Measurements from ENCODE around the gene ERP44. TPM values are rescaled to one million over a fixed set of nuclear protein-coding genes. Genes with fewer than 3 reads are reported as not detected.
"Not testable (repeated sequence)": the region's sequence is repeated elsewhere in the genome, so short reads cannot be mapped to it uniquely, and the experiment has no call there.

Gene ERP44
- polyA plus RNA-seq, 4 donors = 33.7 to 45.6 (median 40.4) TPM

- DNase-seq (ENCODE audit: low read depth in 4 of 4, low spot score in 3 of 4) = no peak
Observed at GRCh38 chr9:100020121-100020795, 78.5 kb downstream of the ERP44 start.

- DNase-seq (ENCODE audit: low read depth in 4 of 4, low spot score in 3 of 4) = no peak
Observed at GRCh38 chr9:100019541-100019940, 79.3 kb downstream of the ERP44 start.

GRCh38 chr9:100014846-100015245 is 84.0 kb downstream of the ERP44 start:
- DNase-seq (ENCODE audit: low read depth in 4 of 4, low spot score in 3 of 4) = no peak

- no peak for DNase-seq (ENCODE audit: low read depth in 4 of 4, low spot score in 3 of 4)
Observed at GRCh38 chr9:100013573-100013972, 85.2 kb downstream of the ERP44 start.

GRCh38 chr9:100012279-100012678 is 86.5 kb downstream of the ERP44 start:
- no peak for DNase-seq (ENCODE audit: low read depth in 4 of 4, low spot score in 3 of 4)

GRCh38 chr9:100011062-100011681 is 87.6 kb downstream of the ERP44 start:
- no peak for DNase-seq (ENCODE audit: low read depth in 4 of 4, low spot score in 3 of 4)

GRCh38 chr9:99999797-100000196 is 99.0 kb downstream of the ERP44 start:
- DNase-seq (ENCODE audit: low read depth in 4 of 4, low spot score in 3 of 4) = no peak

GRCh38 chr9:99998866-99999265 is 99.9 kb downstream of the ERP44 start:
- no peak for DNase-seq (ENCODE audit: low read depth in 4 of 4, low spot score in 3 of 4)

- DNase-seq (ENCODE audit: low read depth in 4 of 4, low spot score in 3 of 4) = no peak
Observed at GRCh38 chr9:99998266-99998665, 100.5 kb downstream of the ERP44 start.

- DNase-seq (ENCODE audit: low read depth in 4 of 4, low spot score in 3 of 4) = not testable (repeated sequence)
Observed at GRCh38 chr9:99990508-99990907, 108.3 kb downstream of the ERP44 start.

GRCh38 chr9:99986642-99987041 is 112.2 kb downstream of the ERP44 start:
- no peak for DNase-seq (ENCODE audit: low read depth in 4 of 4, low spot score in 3 of 4)

GRCh38 chr9:99980598-99980997 is 118.2 kb downstream of the ERP44 start:
- no peak for DNase-seq (ENCODE audit: low read depth in 4 of 4, low spot score in 3 of 4)

- no peak for DNase-seq (ENCODE audit: low read depth in 4 of 4, low spot score in 3 of 4)
Observed at GRCh38 chr9:99978221-99978620, 120.6 kb downstream of the ERP44 start.

GRCh38 chr9:99977033-99977792 is 121.6 kb downstream of the ERP44 start:
- no peak for DNase-seq (ENCODE audit: low read depth in 4 of 4, low spot score in 3 of 4)

- no peak for DNase-seq (ENCODE audit: low read depth in 4 of 4, low spot score in 3 of 4)
Observed at GRCh38 chr9:99973455-99973854, 125.3 kb downstream of the ERP44 start.

GRCh38 chr9:99971410-99971809 is 127.4 kb downstream of the ERP44 start:
- DNase-seq (ENCODE audit: low read depth in 4 of 4, low spot score in 3 of 4) = no peak

- DNase-seq (ENCODE audit: low read depth in 4 of 4, low spot score in 3 of 4) = no peak
Observed at GRCh38 chr9:99970481-99970880, 128.3 kb downstream of the ERP44 start.

GRCh38 chr9:99967457-99967856 is 131.3 kb downstream of the ERP44 start:
- no peak for DNase-seq (ENCODE audit: low read depth in 4 of 4, low spot score in 3 of 4)

GRCh38 chr9:99966716-99967115 is 132.1 kb downstream of the ERP44 start:
- no peak for DNase-seq (ENCODE audit: low read depth in 4 of 4, low spot score in 3 of 4)

- DNase-seq (ENCODE audit: low read depth in 4 of 4, low spot score in 3 of 4) = no peak
Observed at GRCh38 chr9:99966001-99966400, 132.8 kb downstream of the ERP44 start.

GRCh38 chr9:99964336-99964735 is 134.5 kb downstream of the ERP44 start:
- DNase-seq (ENCODE audit: low read depth in 4 of 4, low spot score in 3 of 4) = no peak

All from left renal pelvis (tissue), 4 donors.